22Rv1 (cell line): ENCODE data around the gene RAB20.
"Not testable (repeated sequence)": the region's sequence is repeated elsewhere in the genome, so short reads cannot be mapped to it uniquely, and the experiment has no call there.

Experiments used
- H3K27ac ChIP-seq: fragments of 450-650 bp; 2 replicates; pipeline ENCODE4 v1.5.1; 2017
- ZFX ChIP-seq: fragments of 450-650 bp; IDR thresholded peaks from 2 replicates; pipeline ENCODE4 v1.6.1; 2017; ENCODE audit warnings: antibody characterized with exemption, borderline replicate concordance
- TF ChIP-seq, protein P1 (sequence below): fragments of 450-650 bp; IDR thresholded peaks from 2 replicates; pipeline ENCODE4 v1.5.1; 2017; ENCODE audit warnings: mild to moderate bottlenecking

RAB20 gene

GRCh38 chr13:110561344-110562035 is at the start of gene RAB20:
RAB20 (minus strand) TSS chr13:110561722; CDS start chr13:110561519, 203 bp downstream.
- TF ChIP-seq ZFX: no peak
- TF ChIP-seq, protein P1, sequence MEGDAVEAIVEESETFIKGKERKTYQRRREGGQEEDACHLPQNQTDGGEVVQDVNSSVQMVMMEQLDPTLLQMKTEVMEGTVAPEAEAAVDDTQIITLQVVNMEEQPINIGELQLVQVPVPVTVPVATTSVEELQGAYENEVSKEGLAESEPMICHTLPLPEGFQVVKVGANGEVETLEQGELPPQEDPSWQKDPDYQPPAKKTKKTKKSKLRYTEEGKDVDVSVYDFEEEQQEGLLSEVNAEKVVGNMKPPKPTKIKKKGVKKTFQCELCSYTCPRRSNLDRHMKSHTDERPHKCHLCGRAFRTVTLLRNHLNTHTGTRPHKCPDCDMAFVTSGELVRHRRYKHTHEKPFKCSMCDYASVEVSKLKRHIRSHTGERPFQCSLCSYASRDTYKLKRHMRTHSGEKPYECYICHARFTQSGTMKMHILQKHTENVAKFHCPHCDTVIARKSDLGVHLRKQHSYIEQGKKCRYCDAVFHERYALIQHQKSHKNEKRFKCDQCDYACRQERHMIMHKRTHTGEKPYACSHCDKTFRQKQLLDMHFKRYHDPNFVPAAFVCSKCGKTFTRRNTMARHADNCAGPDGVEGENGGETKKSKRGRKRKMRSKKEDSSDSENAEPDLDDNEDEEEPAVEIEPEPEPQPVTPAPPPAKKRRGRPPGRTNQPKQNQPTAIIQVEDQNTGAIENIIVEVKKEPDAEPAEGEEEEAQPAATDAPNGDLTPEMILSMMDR: no peak
- H3K27ac ChIP-seq: peak within 1 kb of the TSS; percentile 68

GRCh38 chr13:110610955-110611595 is 49.6 kb upstream of the RAB20 start:
- no peak overlapping the region for H3K27ac ChIP-seq
- TF ChIP-seq ZFX: no peak
- TF ChIP-seq, protein P1: no peak

GRCh38 chr13:110607675-110608224 is 46.2 kb upstream of the RAB20 start:
- no peak overlapping the region for H3K27ac ChIP-seq
- TF ChIP-seq, protein P1: no peak
- no peak for TF ChIP-seq ZFX

DNA sequence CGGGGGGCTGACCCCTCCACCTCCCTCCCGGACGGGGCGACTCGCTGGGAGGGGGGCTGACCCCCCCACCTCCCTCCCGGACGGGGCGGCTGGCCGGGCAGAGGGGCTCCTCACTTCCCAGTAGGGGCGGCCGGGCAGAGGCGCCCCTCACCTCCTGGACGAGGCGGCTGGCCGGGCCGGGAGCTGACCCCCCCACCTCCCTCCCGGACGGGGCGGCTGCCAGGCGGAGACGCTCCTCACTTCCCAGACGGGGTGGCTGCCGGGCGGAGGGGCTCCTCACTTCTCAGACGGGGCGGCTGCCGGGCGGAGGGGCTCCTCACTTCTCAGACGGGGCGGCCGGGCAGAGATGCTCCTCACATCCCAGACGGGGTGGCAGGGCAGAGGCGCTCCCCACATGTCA is 44.8 kb upstream of the RAB20 start:
- not testable (repeated sequence) for H3K27ac ChIP-seq

DNA sequence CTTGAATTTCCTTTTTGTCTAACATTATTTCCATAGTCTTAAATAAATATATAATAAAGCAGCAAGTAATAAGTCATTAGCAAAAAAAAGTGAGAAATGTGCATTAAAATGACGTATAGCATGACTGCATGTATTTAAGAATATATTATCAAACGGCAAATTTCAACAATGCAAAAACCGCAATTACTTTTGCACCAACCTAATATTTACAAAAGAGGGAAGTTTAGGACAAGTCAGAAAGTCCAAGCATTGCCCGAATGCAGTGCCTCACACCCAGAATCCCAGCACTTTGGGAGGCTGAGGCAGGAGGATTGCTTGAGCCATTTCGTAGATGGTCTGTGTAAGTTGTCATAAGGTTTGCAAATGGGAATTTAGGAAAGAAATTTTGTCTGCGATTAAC is 43.6 kb upstream of the RAB20 start:
- H3K27ac ChIP-seq: no peak overlapping the region
- TF ChIP-seq ZFX: no peak
- TF ChIP-seq, protein P1: no peak

DNA sequence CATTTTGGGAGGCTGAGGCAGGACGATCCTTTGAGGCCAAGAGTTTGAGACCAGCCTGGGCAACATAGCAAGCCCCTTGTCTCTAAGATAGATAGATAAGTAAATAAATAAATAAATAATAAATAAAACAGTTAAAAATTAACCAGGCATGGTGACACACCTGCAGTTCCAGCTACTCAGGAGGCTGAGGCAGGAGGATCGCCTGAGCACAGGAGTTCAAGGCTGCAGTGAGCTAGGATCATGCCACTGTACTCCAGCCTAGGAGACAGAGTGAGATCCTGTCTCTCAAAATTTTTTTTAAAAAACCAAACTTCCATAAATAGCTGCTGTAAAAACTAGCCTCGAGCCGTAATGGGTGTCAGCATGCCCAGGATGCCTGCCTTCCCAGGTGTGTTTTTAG is 39.5 kb upstream of the RAB20 start:
- TF ChIP-seq ZFX: no peak
- TF ChIP-seq, protein P1: no peak
- peak overlapping the region; percentile 59 for H3K27ac ChIP-seq

DNA sequence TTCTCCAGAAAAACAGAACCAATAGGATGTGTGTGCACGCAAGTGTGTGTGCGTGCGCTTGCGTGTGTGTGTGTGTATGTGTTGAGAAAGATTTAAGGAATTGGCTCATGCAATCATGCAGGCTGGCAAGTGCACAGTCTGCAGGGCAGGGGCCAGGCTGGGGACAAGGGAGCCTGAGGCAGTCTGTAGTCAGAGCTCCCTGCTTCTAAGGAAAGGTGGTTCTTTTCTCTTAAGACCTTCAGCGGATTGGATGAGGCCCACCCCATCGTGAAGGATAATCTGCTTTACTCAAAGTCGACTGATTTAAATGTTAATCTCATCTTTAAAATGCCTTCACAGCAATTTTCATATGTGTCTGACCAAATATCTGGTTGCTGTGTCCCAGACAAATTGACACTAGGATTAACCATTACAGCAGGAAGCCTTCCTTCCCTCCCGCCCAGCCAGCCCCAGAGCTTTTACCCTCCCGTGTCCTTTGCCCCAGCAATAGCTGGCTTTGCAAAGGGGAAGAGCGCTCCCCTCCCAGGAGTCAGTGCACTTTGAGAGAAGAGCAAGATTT is 38.8 kb upstream of the RAB20 start:
- peak overlapping the region; percentile 59 for H3K27ac ChIP-seq
- TF ChIP-seq, protein P1: no peak
- no peak for TF ChIP-seq ZFX
